NCI-H2196 treated with DMSO at 0.1 percent for 48 hours (cell line): ENCODE data around the gene KCNK2.

Experiments
- DNase-seq: peaks from one replicate; lab custom pipeline; 2025; ENCODE audit not compliant: unreplicated experiment; lab: John Stamatoyannopoulos, UW

The KCNK2 gene

DNA sequence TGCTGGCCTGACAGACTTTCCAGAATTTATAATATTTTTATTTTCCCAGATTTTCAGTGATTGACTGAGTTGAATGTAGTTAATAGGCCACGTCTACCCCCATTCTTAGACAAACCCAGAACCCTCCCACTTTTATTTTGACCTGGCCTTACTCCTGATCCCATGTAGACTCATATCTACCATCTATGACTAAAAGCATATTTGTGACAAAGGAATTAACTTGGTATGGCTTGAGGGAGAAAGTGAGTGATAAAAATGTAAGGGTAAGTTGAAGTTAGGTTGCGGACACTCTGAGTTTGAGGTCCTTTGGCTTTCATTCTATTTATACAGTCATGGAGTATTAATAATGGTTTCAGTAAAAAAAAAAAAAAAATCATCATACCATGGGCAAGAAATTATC is 168.4 kb downstream of the KCNK2 start:
- DNase-seq, result no peak

DNA sequence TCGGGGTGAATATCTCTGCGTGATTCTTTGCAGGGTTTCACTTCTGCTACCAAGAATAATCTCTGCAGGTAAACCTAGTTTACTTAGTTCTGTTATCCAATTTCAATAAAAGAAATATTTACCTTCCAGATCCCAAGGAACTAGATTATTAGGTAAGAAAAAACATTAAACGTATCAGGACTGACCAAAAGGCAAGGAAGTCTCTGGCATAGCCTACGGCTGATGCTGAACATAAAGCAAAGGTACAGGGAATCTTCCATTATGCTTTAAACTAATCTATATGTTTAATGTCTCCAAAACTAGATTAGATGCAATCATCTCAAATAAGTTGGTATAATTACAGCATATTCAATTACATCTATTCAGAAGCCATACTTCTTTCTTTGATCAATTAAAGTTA is 168.9 kb downstream of the KCNK2 start:
- DNase-seq, result no peak

DNA sequence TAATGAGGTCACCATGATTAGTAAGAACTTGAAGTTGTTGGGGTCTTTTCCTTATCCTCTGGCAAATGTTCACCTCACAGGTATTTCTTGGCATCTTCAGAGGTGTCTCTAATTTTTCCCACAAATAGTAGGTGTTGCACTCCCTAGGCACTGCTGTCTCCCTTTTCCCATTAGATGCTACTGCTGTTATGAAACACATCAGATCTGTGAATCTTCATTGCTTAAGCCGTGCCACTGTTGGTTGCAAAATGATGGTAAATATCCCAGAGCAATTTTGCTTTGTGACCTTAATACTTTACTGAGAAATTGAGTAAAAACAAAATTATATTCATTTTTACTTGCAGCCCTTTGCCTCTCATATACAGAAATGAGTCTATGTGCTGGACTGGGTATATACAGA is 169.6 kb downstream of the KCNK2 start:
- no peak for DNase-seq

DNA sequence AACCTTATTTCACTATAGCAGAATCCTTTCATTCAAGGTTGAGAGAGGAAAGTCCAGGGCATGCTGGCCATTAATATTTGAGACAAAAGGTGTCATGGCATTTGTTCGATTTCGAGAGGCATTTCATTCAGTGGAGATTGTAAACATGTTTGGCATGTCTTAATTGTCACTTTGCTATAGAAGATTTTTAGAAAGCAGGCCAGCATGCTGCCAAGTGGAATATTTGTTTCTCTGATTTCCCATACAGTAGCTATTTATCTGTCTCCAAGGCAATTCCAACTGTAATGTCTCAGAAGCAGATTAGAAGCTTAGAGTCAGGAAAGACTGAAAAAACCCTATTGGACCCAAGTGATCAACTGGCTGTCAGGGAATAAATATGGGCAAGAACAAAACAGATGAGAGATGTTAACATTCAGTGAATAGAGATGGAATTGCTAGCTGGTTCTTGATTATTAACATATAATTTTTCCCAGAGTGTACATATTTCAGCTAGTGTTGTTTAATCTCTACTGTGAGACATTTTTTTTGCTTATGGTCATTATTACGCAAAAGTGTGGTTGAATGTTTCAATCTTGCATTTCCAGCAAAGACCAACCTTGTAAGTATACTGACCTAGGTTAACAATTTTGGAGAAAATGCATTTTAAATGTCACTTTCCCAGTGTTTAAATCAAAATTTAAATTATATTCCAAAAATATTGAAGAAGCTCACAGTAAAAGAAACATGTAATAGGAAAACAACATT is 174.6 kb downstream of the KCNK2 start:
- no peak for DNase-seq

DNA sequence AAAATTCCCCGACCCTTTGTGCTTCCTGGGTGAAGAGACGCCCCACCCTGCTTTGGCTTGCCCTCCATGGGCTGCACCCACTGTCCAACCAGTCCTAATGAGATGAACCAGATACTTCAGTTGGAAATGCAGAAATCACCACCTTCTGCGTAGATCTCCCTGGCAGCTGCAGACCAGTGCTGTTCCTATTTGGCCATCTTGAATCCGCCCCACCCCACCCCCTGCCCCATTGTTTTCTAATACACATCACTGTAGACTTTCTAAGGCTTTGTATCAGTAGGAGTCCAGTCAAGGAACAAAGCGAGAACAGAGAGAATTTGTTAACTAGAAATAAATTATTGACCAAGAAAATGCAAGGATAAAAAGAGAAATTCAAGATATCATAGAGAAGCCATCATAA is 178.2 kb downstream of the KCNK2 start:
- DNase-seq, result no peak

DNA sequence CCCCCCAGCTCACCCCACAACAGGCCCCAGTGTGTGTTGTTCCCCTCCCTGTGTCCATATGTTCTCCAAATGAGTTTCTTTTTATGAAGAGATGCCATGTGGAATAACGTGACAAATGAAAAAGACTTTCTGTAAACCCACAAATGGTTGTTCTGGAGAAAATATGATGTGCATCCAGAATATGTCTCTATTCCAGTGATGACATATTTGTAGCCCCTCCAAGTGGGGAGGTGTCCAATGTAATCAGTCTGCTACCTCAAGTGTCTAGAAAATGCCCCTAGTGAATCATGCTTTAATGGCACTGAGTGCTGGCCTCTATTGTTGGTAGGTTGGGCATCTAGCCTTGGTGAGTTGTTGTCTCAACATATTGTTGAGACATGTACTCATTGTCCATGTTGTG is 179.6 kb downstream of the KCNK2 start:
- no peak for DNase-seq

- DNase-seq, result no peak
These were observed 181.1 kb downstream of the KCNK2 start for GRCh38 chr1:215263636-215264035.

GRCh38 chr1:215264649-215265048 is 182.1 kb downstream of the KCNK2 start:
- no peak for DNase-seq

GRCh38 chr1:215267495-215267894 is 185.0 kb downstream of the KCNK2 start:
- DNase-seq, result no peak

GRCh38 chr1:215269955-215270354 is 187.4 kb downstream of the KCNK2 start:
- no peak for DNase-seq

DNA sequence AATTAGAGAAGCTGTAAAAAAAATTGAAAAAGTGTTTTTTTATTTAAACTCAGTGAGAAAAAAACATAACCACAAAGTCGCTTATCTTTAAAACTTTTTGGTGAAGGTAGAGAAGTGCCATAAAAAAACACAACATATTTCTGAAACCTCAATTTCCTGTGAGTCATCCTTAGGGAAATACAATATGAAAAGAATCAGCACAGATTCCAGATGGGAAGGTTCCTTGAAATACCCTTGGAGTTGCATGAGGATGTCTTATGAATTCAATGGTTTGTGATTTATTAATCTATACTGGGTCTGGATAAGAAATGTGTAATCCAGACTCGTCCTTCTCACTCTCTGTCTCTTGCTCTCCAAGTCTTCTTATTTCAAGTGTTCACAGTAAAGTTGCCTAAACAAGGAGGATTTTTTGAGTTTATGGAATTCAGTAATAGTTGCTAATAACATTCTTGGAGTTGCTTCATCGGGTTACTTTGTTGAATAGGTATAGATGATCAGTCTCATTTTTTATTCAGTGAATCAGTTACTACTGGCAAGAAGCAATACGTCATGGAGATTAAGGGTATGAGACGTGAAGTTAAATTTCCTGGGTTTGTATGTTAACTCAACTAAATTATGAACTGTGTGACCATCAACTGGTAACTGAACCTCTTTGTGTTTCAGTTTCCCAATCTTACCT is 191.4 kb downstream of the KCNK2 start:
- DNase-seq, result no peak

GRCh38 chr1:215276582-215276981 is 194.0 kb downstream of the KCNK2 start:
- DNase-seq, result no peak

DNA sequence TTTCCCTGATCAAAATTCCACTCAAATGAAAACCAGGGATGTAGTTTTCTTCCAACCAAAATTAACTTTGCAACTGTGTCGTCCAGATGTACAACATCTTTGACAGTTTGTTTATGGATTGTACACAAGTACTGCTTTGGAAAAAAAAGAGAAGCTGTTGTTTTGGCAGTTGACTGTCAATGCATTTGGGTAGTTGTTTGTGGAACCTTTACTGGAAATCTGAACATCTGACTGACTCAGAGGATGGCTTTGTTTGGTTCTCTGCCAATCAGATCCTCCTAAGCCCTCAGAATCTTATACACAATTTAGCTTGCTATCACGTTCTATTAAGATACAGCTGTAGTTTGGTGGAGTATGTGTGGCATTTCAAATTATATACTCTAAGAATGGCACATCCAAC is 195.0 kb downstream of the KCNK2 start:
- no peak for DNase-seq

DNA sequence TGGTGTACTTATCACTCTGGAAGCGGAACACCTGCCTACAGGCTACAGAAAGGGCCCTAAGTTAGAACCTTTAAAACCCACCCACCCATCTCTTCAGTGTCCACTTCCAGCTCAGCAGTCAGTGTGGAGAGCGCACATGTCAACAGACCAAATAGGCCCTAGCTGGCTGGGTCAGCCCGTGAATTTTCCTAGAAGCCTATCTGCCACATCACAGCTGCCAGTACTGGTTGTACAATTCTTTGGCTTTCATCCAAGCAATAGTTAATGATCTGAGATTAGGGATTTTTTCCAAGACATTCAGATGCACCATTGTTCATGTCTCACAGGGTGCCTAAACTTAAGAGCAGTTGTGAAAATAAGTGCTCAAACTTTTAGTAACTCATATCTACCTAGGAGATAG is 197.1 kb downstream of the KCNK2 start:
- no peak for DNase-seq

- DNase-seq, result no peak
These were observed 200.0 kb downstream of the KCNK2 start for GRCh38 chr1:215282557-215282956.

DNA sequence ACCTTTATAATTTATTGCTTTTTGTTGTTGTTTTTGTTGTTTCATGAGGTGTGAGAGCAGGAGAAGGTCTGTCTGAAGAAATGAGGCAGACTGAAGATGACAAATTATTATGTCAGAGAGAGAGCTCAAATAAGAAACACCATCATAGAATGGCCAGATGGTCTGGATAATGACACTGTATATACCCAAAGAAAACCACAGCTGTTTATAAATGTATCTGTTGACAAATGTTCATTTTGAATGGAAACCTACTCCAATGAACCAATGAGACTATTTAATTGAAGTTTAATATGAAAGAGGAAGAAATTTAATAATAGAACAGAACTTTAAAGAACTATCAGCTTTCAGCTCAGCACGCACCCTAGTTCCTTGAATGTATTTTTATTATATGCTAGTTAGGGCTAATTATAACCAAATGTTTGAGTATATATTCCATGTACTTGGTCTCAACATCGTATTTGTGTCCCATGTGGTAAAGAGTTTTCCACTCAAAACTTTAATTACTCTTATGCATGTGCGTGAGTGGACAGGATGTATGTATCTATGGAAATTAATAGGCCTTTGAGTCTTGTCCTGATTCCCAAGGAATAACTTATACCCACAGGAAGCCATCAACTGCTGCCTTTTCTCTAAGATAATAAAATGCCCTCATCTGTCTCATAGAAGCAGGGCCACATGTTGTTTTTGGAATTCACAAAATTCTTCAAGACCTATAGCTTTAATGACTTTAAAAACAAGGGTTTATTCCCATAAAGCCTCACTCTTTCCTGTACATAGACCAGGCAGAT is 202.7 kb downstream of the KCNK2 start:
- DNase-seq, result no peak
